ENCODE measurements around the gene EPHA7.

EPHA7 gene

GRCh38 chr6:93417421-93418013 lies 1.8 kb downstream of the EPHA7 start:
- Histone ChIP-seq H3K9me3 (ENCODE audit: control insufficient read depth, low read length) (no peaks in the 10 kb centered on the region), H2BK12ac (ENCODE audit: low read length in 2 of 2) (no peak overlapping the region), H3K14ac (ENCODE audit: low read length in 2 of 2) (no peak overlapping the region), H2BK120ac (ENCODE audit: low read depth, low read length) (no peak overlapping the region), H3K4me3 (ENCODE audit: insufficient read depth in 1 of 2, low read depth in 1 of 2, low read length in 2 of 2) (peak overlapping the region; percentile 85 to 98), H3K27me3 (ENCODE audit: control insufficient read depth in 1 of 2, insufficient read depth in 1 of 2, low read length in 2 of 2) (peaks cover 0 to 67% of the 10 kb centered on the region in 2 experiments), H3K4me2 (ENCODE audit: low read length, poor library complexity, severe bottlenecking) (peak overlapping the region; percentile 74), H4K91ac (ENCODE audit: low read length) (no peak overlapping the region), H2AFZ (ENCODE audit: low read depth, low read length) (peak overlapping the region; percentile 44), H3K4ac (ENCODE audit: low read depth in 1 of 2, low read length in 2 of 2) (no peak overlapping the region), H3K23ac (ENCODE audit: low read length in 2 of 2) (peak overlapping the region in 1 of 2 experiments; percentile 46), H3K27ac (ENCODE audit: low read length, poor library complexity, severe bottlenecking) (peak overlapping the region; percentile 90), H3K18ac (ENCODE audit: low read depth in 1 of 2, low read length in 2 of 2) (no peak overlapping the region), H4K8ac (ENCODE audit: low read length) (no peak overlapping the region), H2AK5ac (ENCODE audit: low read length, severe bottlenecking) (no peak overlapping the region), H3K79me1 (replicated peaks; ENCODE audit: low read length, poor library complexity, severe bottlenecking) (no peaks in the 10 kb centered on the region), H2BK15ac (ENCODE audit: low read depth, poor library complexity, severe bottlenecking) (no peak overlapping the region), H3K4me1 (ENCODE audit: control insufficient read depth, insufficient read depth, low read depth, low read length) (no peaks in the 10 kb centered on the region), H3K9ac (ENCODE audit: low read length) (no peak overlapping the region), H3K36me3 (ENCODE audit: control insufficient read depth in 1 of 2, insufficient read depth in 2 of 2, low read depth in 1 of 2, low read length in 2 of 2) (peaks cover 0 to 11% of the 10 kb centered on the region in 2 experiments), H2BK5ac (ENCODE audit: low read depth, low read length, poor library complexity, severe bottlenecking) (peak overlapping the region; percentile 48)
- peak; percentile 71 for DNase-seq
- WGBS, result under 1% methylated on average over 25 of the region's 27 CpGs

GRCh38 chr6:93416571-93417420 lies 2.6 kb downstream of the EPHA7 start:
- WGBS, result 2% methylated on average over 68 of the region's 77 CpGs
- Histone ChIP-seq H3K4ac (ENCODE audit: low read depth in 1 of 2, low read length in 2 of 2) (no peak overlapping the region), H3K4me3 (ENCODE audit: insufficient read depth in 1 of 2, low read depth in 1 of 2, low read length in 2 of 2) (peak overlapping the region; percentile 85 to 98), H3K27me3 (ENCODE audit: control insufficient read depth in 1 of 2, insufficient read depth in 1 of 2, low read length in 2 of 2) (peaks cover 0 to 60% of the 10 kb centered on the region in 2 experiments), H3K9ac (ENCODE audit: low read length) (no peak overlapping the region), H4K8ac (ENCODE audit: low read length) (no peak overlapping the region), H3K4me1 (ENCODE audit: control insufficient read depth, insufficient read depth, low read depth, low read length) (no peaks in the 10 kb centered on the region), H3K18ac (ENCODE audit: low read depth in 1 of 2, low read length in 2 of 2) (no peak overlapping the region), H4K91ac (ENCODE audit: low read length) (no peak overlapping the region), H2BK12ac (ENCODE audit: low read length in 2 of 2) (no peak overlapping the region), H3K9me3 (ENCODE audit: control insufficient read depth, low read length) (no peaks in the 10 kb centered on the region), H3K27ac (ENCODE audit: low read length, poor library complexity, severe bottlenecking) (peak overlapping the region; percentile 90), H3K36me3 (ENCODE audit: control insufficient read depth in 1 of 2, insufficient read depth in 2 of 2, low read depth in 1 of 2, low read length in 2 of 2) (peaks cover 0 to 11% of the 10 kb centered on the region in 2 experiments), H2BK120ac (ENCODE audit: low read depth, low read length) (no peak overlapping the region), H2AK5ac (ENCODE audit: low read length, severe bottlenecking) (no peak overlapping the region), H2BK15ac (ENCODE audit: low read depth, poor library complexity, severe bottlenecking) (no peak overlapping the region), H3K14ac (ENCODE audit: low read length in 2 of 2) (no peak overlapping the region), H3K4me2 (ENCODE audit: low read length, poor library complexity, severe bottlenecking) (peak overlapping the region; percentile 74), H3K23ac (ENCODE audit: low read length in 2 of 2) (no peak overlapping the region), H2BK5ac (ENCODE audit: low read depth, low read length, poor library complexity, severe bottlenecking) (no peak overlapping the region), H3K79me1 (replicated peaks; ENCODE audit: low read length, poor library complexity, severe bottlenecking) (no peaks in the 10 kb centered on the region), H2AFZ (ENCODE audit: low read depth, low read length) (peak overlapping the region; percentile 44)
- peak; percentile 72 for DNase-seq

GRCh38 chr6:93413190-93413589 lies 6.2 kb downstream of the EPHA7 start:
- no peak overlapping the region for H3K9ac ChIP-seq (ENCODE audit: low read length)
- H4K8ac ChIP-seq (ENCODE audit: low read length), result no peak overlapping the region
- no peak overlapping the region for H3K4me2 ChIP-seq (ENCODE audit: low read length, poor library complexity, severe bottlenecking)
- H2AFZ ChIP-seq (ENCODE audit: low read depth, low read length), result no peak overlapping the region
- H3K14ac ChIP-seq (ENCODE audit: low read length in 2 of 2), result no peak overlapping the region
- no peaks in the 10 kb centered on the region for H3K79me1 ChIP-seq (replicated peaks; ENCODE audit: low read length, poor library complexity, severe bottlenecking)
- no peak overlapping the region for H2BK15ac ChIP-seq (ENCODE audit: low read depth, poor library complexity, severe bottlenecking)
- peaks cover 0 to 33% of the 10 kb centered on the region in 2 experiments for H3K27me3 ChIP-seq (ENCODE audit: control insufficient read depth in 1 of 2, insufficient read depth in 1 of 2, low read length in 2 of 2)
- H4K91ac ChIP-seq (ENCODE audit: low read length), result no peak overlapping the region
- H2BK5ac ChIP-seq (ENCODE audit: low read depth, low read length, poor library complexity, severe bottlenecking), result no peak overlapping the region
- H2AK5ac ChIP-seq (ENCODE audit: low read length, severe bottlenecking), result no peak overlapping the region
- DNase-seq, result no peak
- no peak overlapping the region for H3K4me3 ChIP-seq (ENCODE audit: insufficient read depth in 1 of 2, low read depth in 1 of 2, low read length in 2 of 2)
- no peak overlapping the region for H3K27ac ChIP-seq (ENCODE audit: low read length, poor library complexity, severe bottlenecking)
- H2BK120ac ChIP-seq (ENCODE audit: low read depth, low read length), result no peak overlapping the region
- no peak overlapping the region for H3K4ac ChIP-seq (ENCODE audit: low read depth in 1 of 2, low read length in 2 of 2)
- no peak overlapping the region for H3K18ac ChIP-seq (ENCODE audit: low read depth in 1 of 2, low read length in 2 of 2)
- H3K4me1 ChIP-seq (ENCODE audit: control insufficient read depth, insufficient read depth, low read depth, low read length), result peaks cover 2% of the 10 kb centered on the region
- no peaks in the 10 kb centered on the region for H3K9me3 ChIP-seq (ENCODE audit: control insufficient read depth, low read length)
- H3K23ac ChIP-seq (ENCODE audit: low read length in 2 of 2), result no peak overlapping the region
- no peak overlapping the region for H2BK12ac ChIP-seq (ENCODE audit: low read length in 2 of 2)
- H3K36me3 ChIP-seq (ENCODE audit: control insufficient read depth in 1 of 2, insufficient read depth in 2 of 2, low read depth in 1 of 2, low read length in 2 of 2), result peaks cover 0 to 10% of the 10 kb centered on the region in 2 experiments

- peaks cover 2% of the 10 kb centered on the region for H3K4me1 ChIP-seq (ENCODE audit: control insufficient read depth, insufficient read depth, low read depth, low read length)
- no peak overlapping the region for H3K27ac ChIP-seq (ENCODE audit: low read length, poor library complexity, severe bottlenecking)
- H4K91ac ChIP-seq (ENCODE audit: low read length), result no peak overlapping the region
- no peak overlapping the region for H2BK5ac ChIP-seq (ENCODE audit: low read depth, low read length, poor library complexity, severe bottlenecking)
- H3K4me3 ChIP-seq (ENCODE audit: insufficient read depth in 1 of 2, low read depth in 1 of 2, low read length in 2 of 2), result no peak overlapping the region
- H2AFZ ChIP-seq (ENCODE audit: low read depth, low read length), result no peak overlapping the region
- no peak overlapping the region for H2BK12ac ChIP-seq (ENCODE audit: low read length in 2 of 2)
- H3K9ac ChIP-seq (ENCODE audit: low read length), result no peak overlapping the region
- H4K8ac ChIP-seq (ENCODE audit: low read length), result no peak overlapping the region
- no peaks in the 10 kb centered on the region for H3K79me1 ChIP-seq (replicated peaks; ENCODE audit: low read length, poor library complexity, severe bottlenecking)
- H3K36me3 ChIP-seq (ENCODE audit: control insufficient read depth in 1 of 2, insufficient read depth in 2 of 2, low read depth in 1 of 2, low read length in 2 of 2), result peaks cover 0 to 7% of the 10 kb centered on the region in 2 experiments
- no peaks in the 10 kb centered on the region for H3K9me3 ChIP-seq (ENCODE audit: control insufficient read depth, low read length)
- peaks cover 0 to 26% of the 10 kb centered on the region in 2 experiments for H3K27me3 ChIP-seq (ENCODE audit: control insufficient read depth in 1 of 2, insufficient read depth in 1 of 2, low read length in 2 of 2)
- H3K14ac ChIP-seq (ENCODE audit: low read length in 2 of 2), result no peak overlapping the region
- no peak overlapping the region for H3K4ac ChIP-seq (ENCODE audit: low read depth in 1 of 2, low read length in 2 of 2)
- no peak overlapping the region for H2AK5ac ChIP-seq (ENCODE audit: low read length, severe bottlenecking)
- H3K4me2 ChIP-seq (ENCODE audit: low read length, poor library complexity, severe bottlenecking), result no peak overlapping the region
- no peak overlapping the region for H3K18ac ChIP-seq (ENCODE audit: low read depth in 1 of 2, low read length in 2 of 2)
- H2BK120ac ChIP-seq (ENCODE audit: low read depth, low read length), result no peak overlapping the region
- H3K23ac ChIP-seq (ENCODE audit: low read length in 2 of 2), result no peak overlapping the region
- H2BK15ac ChIP-seq (ENCODE audit: low read depth, poor library complexity, severe bottlenecking), result no peak overlapping the region
- DNase-seq, result no peak
Measured at GRCh38 chr6:93412452-93412851, 6.9 kb downstream of the EPHA7 start.
